NCI-H2227 (cell line): Measurements from ENCODE around the gene ZNF560.

ENCODE experiments used
- DNase-seq: peaks from one replicate; lab custom pipeline; 2025; ENCODE audit not compliant: unreplicated experiment; lab: John Stamatoyannopoulos, UW

ZNF560 gene

DNA sequence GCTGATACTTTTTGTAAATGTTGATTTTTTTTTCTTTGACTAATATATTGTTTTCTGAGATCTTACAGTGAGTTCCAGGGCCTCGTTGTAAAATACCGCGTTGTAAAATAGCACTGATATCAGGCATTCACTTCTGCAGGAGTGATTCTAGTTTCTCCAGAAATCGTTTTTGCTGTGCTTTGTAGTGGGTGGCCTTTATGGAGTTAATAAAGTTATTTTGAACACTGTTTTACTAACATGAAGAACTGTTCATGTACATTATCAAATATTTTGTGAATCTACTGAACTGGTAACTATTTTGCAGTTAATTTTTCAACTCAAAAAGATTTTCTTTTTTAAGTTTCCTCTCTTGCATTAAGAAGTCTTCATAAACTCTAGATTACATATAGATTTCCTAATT lies 62.1 kb downstream of the ZNF560 start:
- no peak for DNase-seq

DNA sequence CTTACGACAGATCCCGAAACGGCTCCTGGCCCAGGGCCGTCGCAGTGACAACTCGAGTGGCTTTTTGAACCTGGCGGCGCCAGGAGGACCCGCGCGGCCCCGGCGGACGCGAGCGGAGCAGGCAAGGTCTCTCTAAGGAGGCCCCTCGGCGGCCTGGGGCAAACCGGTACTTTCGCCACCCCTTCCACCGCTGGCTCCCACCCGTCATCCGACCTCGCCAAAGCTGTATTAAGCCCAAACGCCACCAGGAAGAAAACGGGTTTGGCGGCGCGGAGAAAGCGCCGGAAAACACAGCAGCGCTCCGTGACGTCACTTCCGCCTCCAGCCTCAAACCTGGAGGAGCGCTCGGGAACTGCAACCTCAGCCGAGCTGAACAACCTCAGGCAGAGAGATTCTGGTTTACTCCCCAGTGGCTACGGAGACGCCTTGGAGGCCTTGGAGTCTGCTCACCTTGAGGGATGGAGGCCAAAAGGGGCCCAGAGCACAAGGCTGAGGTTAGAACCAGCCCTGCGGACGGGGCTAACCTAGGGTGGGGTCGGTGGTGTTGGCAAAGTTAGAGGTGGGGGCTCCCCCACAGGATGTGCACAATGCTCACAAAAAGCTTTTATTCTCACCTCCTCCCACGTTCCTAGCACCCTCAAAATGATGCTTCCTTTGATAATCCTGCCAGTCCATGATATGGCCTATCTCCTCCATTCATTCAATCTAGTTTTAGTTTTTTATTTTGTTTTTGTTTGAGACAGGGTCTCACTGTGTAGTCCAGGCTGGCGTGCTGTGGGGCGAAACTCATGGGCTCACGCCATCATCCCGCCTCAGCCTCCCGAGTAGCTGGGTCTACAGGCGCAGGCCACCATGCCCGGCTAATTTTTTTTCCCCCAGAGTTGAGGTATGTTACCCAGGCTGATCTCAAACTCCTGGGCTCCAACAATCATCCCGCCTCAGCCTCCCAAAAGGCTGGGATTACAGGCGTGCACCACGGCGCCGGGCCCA lies 62.8 kb downstream of the ZNF560 start, which contains the start of gene ZNF266:
Gene ZNF266 (minus strand): TSS at position 295 of the 990 bp plus-strand sequence. CDS start 15,484 bp downstream, outside the sequence.
- DNase-seq = peak; percentile 94

DNA sequence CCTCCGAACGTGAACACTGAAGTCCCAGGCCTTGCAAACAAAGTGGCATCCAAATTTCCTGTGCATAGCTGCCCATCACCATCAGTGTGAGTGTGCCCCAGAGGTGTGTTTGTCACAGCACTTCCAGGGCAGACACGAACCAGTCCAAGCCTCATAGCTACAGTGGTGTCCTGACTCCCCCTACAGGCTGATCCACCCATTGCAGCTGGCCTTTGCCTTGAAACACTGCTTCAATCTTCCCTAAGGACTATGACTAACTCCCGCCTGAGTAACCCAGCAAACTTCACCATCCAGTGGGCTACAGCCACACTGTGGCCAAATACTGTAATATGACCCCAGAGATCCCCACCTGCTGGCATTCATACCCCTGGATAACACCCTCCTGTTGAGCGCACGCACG lies 66.9 kb downstream of the ZNF560 start:
- no peak for DNase-seq

DNA sequence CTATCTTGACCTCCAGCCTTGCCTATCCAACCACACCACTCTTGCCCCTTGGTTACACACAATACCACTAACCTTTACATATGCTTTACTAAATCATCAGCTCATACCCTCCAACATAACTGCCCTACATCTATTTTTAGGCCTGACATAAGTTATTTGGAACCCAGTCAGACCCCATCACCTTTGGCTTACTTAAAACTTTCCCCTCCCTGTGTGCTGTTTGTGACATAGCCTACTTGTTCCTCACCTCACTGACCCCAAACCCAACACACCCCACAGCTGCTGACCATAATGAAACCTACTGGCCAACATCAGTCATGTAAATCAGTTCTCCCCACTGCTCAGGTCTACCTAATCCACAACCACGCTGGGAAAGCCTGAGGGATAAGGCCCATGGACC lies 68.0 kb downstream of the ZNF560 start:
- DNase-seq = no peak

DNA sequence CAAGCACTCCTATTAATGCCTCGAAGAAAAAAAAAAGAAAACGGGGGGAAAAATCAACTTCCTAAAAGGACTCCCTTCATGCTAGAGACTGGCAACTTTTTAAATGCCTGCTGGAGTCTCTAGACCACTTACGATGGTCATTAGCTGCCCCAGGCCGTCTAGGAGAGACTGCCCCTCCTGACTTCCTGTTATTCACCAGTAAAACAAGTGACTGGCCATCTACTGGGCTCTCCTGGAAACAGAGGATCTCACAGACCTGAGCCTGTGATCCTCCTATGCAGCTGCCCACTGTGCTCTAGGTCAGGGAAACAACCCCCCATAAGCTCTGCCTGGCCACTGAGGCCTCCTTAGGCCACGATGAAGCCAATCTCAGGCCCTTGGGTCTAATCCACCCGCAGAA lies 70.5 kb downstream of the ZNF560 start:
- DNase-seq = no peak
